Measurements from ENCODE around the gene OR10R2.

- TF ChIP-seq CTCF (IDR thresholded peaks at IDR 0.05) (no peak), POLR2A (IDR thresholded peaks at IDR 0.05) (no peak)
Observed at GRCh38 chr1:158426137-158426536, 45.9 kb upstream of the OR10R2 start, which contains the start of gene OR10K2.
